HG03520 (cell line): ENCODE results near the gene PRRC2C.
A peak's percentile ranks its signal among the peaks of the same experiment; 100 is the strongest.
"Not testable (repeated sequence)": the region's sequence is repeated elsewhere in the genome, so short reads cannot be mapped to it uniquely, and the experiment has no call there.

ENCODE experiments used
- ATAC-seq: cut with Tn5 transposase; IDR thresholded peaks from one replicate; pipeline ENCODE4 v1.9.1; 2021; ENCODE audit warnings: mild to moderate bottlenecking, moderate library complexity; ENCODE audit not compliant: unreplicated experiment

The PRRC2C gene

GRCh38 chr1:171582589-171582988, 97.3 kb downstream of the PRRC2C start:
- no peak for ATAC-seq

DNA sequence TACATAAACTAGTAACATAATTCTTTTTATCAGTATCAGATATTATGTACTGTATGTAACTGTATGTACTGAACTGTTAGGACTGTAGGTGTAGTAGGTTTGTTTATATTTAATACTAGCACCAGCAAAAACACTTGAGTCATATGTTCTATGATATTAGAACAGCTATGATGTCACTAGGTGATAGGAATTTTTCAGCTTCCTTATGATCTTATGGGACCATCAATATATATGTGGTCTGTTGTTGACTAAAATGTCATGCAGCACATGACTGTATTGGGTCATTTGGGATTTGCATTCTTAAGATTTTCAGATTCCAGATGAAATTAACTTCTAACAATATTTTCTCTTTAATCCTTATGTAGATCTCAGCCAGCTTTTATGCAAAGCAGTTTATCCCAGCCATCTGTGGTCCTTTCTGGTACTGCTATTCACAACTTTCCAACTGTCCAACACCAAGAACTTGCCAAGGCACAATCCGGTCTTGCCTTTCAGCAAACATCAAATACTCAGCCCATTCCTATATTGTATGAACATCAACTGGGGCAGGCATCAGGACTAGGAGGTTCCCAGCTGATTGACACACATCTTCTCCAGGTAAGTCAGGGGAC, 98.4 kb downstream of the PRRC2C start:
- ATAC-seq = no peak

DNA sequence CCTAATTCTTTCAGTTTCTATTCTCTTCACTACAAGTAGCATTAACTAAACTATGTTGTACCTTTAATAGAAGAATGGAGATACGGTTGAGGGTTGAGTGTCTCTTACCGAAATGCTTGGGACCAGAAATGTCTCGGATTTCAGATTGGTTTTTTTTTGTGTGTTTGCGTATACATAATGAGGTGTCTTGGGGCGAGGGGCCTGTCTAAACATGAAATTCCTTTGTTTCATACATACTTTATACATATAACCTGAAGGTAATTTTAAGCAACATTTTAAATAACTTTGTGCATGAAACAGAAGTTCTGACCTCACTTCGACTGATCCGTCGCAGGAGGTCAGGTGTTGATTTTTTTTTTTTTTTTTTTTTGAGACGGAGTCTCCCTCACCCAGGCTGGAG, 100.4 kb downstream of the PRRC2C start:
- no peak for ATAC-seq

DNA sequence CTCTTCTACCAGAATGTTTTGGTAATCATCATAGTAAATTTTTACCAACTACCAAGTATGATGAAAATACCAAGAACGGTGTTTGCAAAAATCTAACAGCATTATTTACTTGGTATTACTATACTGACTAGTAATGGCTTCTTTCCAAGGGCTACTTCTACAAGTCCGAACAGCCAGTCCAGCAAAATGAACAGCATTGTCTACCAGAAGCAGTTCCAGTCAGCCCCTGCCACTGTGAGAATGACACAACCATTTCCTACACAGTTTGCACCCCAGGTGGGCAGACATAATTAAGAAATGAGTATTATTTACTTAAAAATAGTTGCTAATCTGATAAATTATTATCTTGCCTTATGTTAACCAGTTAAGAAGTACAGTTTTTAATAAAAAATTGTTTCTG, 102.9 kb downstream of the PRRC2C start:
- no peak for ATAC-seq

GRCh38 chr1:171590022-171590421, 104.7 kb downstream of the PRRC2C start:
- ATAC-seq = no peak

GRCh38 chr1:171595324-171595723, 110.0 kb downstream of the PRRC2C start:
- ATAC-seq = no peak

GRCh38 chr1:171596119-171596518, 110.8 kb downstream of the PRRC2C start:
- ATAC-seq = no peak

DNA sequence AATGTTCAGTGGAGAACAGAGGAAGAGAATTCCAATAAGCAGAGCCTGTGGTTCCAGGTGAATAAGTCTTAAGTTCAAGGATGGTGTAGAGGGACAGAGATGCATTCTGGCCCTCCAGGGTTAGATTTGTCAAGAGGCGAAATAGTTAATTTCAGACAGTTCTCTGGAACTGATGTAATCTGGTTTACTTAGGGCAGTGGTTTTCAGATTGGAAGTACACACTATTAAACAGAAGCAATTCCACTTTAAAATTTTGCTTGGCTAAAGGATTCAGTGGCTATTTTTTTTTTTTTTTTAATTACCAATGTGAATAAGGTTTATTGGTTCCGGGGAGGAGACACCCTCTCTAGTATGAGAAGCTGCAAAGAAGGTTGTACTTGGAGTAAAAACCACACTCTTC, 111.4 kb downstream of the PRRC2C start:
- no peak for ATAC-seq

DNA sequence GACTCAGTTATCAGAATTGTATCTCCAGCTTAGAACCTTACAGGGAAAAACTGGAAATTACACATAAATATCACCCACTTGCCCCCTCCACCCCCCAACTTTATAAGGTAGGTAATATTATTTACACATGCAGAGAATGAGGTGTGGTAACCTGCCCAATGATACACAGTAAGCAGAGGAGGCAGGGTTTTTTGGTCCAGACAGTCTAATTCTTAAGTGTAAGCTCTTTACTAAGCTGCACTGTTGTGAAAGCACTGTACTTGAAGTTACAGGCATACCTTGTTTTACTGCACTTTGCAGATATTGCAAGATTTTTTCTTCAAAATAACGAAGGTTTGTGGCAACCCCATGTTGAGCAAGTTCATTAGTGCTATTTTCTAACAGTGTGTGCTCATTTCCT, 111.9 kb downstream of the PRRC2C start:
- ATAC-seq = no peak

DNA sequence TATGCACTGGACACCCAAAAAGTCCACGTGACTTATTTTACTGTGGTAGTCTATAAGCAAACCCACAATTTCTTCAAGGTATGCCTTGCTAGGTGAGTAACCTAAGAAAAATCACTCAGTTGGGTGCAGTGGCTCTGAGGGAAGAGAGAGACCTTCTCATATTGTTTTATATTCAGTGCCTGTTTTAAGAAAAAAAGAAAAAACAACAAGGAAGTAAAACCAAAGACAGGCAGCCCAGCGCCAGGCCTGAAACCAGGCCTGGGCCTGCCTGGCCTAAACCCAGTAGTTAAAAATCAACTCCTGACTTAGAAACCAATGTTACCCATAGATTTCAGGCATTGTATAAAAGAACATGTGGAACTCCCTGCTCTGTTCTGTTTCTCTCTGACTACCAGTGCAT, 115.0 kb downstream of the PRRC2C start:
- not testable (repeated sequence) for ATAC-seq

DNA sequence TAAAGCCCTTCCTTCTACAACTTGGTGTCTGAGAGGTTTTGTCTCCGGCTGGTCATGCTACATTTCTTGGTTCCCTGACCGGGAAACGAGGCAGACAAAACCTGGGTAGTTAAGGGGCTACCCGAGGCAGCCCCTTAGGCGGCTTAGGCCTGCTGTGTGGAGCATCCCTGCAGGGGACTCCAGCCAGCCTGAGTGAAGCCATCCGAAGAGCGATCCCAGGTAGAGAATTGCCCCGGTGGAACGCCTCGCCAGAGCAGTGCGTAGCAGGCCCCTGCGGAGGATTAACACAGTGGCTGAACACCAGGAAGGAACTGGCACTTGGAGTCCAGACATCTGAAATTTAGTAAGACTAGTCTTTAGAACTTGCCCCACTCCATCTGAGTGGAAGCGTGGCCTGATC, 115.5 kb downstream of the PRRC2C start:
- no peak for ATAC-seq

DNA sequence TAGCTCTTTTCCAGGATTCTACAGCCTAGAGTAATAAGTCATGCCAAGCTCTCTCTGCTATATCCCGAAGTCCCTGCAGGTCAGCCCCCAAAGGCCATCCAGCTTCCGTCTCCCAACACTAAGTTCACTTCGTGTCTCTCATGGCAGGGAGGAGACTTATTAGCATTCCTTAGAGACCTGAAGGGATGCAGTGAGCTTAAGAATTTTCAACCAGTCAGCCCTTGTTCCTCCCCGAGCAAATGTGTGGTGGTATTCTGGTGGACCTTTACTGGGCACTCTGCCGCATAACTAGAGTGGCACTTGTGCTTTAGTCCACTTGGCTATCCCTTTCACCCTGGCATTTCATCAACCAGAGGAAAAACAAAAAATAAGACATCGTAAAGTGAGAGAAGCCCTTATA, 117.7 kb downstream of the PRRC2C start:
- ATAC-seq = not testable (repeated sequence)

DNA sequence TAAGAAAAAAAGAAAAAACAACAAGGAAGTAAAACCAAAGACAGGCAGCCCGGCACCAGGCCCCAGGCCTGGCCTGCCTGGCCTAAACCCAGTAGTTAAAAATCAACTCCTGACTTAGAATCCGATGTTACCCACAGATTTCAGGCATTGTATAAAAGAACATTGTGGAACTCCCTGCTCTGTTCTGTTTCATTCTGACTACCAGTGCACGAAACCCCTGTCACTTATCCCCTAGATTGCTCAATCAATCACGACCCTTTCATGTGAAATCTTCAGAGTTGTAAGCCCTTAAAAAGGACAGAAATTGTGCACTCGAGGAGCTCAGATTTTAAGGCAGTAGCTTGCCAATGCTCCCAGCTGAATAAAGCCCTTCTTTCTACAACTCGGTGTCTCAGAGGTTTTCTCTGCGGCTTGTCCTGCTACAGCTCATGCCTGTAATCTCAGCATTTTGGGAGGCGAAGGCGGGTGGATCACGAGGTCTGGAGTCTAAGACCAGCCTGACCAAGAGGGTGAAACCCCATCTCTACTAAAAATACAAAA, 121.1 kb downstream of the PRRC2C start:
- ATAC-seq = no peak

DNA sequence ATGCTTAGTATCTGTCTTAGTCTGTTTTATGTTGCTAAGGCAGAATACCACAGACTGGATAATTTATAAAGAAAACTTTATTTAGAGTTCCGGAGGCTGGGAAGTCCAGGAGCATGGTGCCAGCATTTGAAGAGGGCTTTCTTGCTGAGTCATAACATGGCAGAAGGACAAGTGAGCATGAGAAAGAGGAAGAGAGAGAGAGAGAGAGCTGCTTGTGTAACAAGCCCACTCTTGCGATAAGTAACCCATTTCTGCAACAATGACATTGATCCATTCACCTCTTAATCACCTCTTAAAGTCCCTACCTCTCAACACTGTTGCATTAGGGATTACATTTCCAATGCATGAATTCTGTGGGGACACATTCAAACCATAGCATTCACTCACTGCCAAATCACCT, 125.1 kb downstream of the PRRC2C start:
- ATAC-seq = no peak

- ATAC-seq = no peak
These were observed 126.0 kb downstream of the PRRC2C start for GRCh38 chr1:171611306-171611705.

GRCh38 chr1:171613282-171613681, 128.0 kb downstream of the PRRC2C start:
- ATAC-seq = no peak

DNA sequence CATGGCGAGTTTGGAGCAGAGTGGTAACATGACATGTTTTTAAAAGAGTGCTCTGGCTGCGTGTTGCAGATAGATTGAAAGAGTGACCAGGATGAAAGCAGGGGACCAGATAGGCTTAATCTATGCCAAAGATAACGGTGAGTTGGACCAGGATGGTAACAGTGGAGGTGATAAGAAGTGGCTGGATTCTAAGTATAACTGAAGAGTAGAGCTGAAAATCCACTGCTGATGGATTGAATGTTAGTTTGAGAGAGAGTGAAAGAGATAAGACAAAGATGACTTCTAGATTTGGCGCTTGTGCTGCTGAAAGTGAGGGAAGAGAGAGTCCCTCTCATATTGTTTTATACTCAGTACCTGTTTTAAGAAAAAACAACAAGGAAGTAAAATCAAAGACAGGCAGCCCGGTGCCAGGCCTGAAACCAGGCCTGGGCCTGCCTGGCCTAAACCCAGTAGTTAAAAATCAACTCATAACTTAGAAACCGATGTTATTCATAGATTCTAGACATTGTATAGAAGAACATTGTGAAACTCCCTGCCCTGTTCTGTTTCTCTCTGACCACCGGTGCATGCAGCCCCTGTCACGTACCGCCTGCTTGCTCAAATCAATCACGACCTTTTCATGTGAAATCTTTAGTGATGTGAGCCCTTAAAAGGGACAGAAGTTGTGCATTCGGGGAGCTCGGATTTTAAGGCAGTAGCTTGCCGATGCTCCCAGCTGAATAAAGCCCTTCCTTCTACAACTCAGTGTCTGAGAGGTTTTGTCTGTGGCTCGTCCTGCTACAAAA, 130.0 kb downstream of the PRRC2C start:
- ATAC-seq = peak; percentile 32

DNA sequence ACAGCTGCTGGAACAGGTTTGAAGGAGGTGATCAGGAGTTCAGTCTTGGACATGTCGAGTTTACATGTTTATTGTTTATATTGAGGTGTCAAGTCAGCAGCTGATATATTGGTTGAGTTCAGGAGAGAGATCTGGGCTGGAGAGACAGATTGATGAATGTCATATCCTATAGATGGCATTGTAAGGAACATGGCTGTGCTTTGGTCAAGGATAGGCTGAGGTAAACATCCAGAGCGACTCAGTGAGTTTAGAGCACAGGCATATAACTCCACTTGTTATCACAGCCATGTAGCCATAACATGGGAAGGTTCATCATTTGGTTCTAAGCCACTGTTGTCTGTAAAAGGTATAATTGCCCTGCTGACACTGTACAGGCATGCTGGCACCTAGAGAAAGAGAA, 131.3 kb downstream of the PRRC2C start:
- no peak for ATAC-seq

DNA sequence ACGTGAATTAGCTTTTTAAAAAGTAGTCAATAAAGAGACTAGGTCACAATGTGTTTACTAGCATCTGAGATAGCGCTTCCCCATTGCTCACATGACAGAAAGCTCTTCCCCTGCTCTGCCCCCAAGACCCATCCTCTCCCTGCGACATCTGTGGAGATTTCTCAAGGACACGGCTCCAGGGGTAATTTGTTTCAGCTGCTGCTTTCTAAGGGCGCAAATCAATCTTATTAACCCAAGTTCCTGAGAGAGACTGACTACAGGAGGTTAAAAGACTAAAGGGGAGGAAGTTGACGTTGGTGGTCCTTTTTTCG, 136.8 kb downstream of the PRRC2C start, which contains the start of gene MYOCOS:
TSS of gene MYOCOS (plus strand) at position 92 of the 311 bp plus-strand sequence. CDS start 1,641 bp downstream, outside the sequence.
- no peak for ATAC-seq

- ATAC-seq = no peak
These were observed 138.5 kb downstream of the PRRC2C start for GRCh38 chr1:171623651-171624331.

- no peak for ATAC-seq
These were observed 139.9 kb downstream of the PRRC2C start for GRCh38 chr1:171625225-171625624.

DNA sequence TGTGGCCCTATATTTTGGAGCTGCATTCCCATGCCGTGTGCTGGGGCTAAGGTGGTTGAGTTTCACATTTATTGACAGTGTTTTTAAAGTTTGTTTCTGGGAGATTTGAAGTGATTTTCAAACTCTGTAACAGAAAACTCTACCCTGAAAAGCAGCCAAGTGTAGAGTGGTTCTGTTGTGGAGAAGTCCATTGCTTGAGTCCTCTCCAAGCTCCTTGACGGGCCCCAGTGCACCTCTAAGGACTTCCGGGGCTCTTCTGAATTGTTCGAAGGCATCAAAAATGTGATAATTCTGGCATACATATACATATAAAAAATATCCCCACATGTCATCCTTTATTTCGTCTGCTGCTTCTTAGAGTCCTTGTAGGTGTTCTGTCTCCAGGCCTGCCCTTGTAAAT, 141.7 kb downstream of the PRRC2C start:
- no peak for ATAC-seq
